HG03442 (cell line): ENCODE measurements around the gene ACSL3.
A peak's percentile ranks its signal among the peaks of the same experiment; 100 is the strongest.
"Not testable (repeated sequence)": the region's sequence is repeated elsewhere in the genome, so short reads cannot be mapped to it uniquely, and the experiment has no call there.

Experiments used
- ATAC-seq: cut with Tn5 transposase; IDR thresholded peaks from one replicate; pipeline ENCODE4 v1.9.1; 2021; ENCODE audit warnings: mild to moderate bottlenecking, moderate library complexity; ENCODE audit not compliant: unreplicated experiment

ACSL3 gene

DNA sequence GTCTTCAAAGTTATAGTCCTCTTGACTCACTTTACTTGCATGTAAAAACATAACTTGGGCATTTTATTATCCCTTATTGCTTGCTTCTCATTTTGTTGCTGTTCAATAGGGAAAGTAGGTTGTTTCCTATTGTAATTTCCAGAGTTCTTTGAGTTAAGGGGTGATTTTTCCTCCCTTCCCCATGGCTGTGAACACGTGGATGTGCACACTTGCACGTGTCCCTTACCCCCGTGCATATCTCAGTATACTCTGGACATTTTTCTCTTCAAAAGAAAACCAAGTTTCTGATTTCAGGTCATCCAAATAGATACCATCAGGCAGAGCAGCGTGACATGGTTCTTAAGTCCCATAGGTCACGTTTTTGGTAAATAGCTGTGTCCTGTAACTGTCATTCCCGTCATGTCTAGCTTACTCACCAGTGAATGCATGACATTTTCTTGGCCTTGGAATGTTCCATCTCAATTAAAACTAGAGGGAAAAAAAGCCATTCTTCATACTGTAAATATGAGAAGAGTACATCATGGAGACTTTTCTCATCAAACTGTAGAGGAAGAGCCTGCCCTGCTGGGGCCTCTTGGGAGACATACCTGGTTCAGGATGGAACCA lies 107.8 kb downstream of the ACSL3 start:
- no peak for ATAC-seq

GRCh38 chr2:222969491-222969890 lies 108.7 kb downstream of the ACSL3 start:
- no peak for ATAC-seq

GRCh38 chr2:222972420-222972819 lies 111.6 kb downstream of the ACSL3 start:
- no peak for ATAC-seq

DNA sequence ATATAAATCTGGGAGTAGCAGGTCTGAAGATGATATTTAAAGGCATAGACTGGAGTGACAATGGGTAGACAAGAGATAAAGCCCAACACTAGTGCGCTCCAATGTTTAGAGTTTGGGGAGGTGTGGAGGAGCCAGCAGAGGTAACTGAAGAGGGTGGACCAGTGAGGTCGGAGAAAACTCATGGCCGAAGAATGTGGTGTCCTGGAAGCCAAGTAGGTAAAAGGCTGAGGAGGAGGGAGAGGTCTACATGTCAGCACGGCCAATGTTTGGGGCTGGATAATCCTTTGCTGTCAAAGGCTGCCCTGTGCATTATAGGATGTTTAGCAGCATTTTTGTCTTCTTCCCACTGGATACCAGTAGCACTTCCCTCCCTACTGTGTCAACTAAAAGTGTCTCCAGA lies 112.4 kb downstream of the ACSL3 start:
- ATAC-seq = no peak

DNA sequence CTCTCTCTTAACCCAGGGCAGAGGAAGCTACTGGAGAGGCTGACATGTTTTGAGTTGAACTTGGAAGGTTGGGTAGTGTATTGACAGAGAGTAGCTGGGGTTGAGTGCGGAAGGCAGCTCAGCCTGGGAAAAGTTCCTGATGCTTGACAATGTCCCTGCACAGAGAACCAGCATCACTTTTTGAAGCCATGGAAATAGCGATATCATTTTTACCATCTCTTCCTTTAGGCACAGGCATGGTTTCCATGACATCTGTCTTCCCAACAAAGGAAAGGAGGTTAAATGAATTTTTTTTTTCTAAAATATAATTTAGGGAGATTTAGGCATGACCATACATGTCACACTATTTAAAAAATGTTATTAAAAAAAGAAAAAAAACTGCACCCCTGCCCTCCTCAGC lies 112.9 kb downstream of the ACSL3 start:
- ATAC-seq = no peak

DNA sequence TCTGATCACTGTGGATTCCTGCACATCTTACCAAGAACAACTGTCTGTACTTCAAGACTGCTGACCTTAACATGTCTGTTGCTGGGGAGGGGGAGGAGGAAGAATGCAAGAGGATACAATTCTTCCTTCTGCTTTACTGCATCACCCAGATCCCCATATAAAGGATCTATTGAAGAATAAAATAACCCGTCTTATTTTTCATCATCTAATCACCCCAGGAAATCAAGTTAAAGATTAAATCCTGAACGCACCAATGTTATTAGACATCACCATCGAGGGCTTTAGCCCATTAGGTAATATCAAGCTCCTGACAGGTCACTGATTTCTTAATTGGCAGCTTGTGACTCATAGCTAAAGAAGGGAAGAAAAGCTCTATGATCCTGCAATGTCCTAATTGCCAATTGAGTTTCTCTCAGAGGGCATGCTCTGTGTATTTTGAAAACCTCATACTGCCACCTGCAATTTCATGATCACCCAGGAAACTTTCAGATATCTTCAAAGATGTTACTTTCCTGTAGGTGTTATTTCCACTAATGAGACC lies 115.8 kb downstream of the ACSL3 start:
- no peak for ATAC-seq

GRCh38 chr2:222977121-222977520 lies 116.3 kb downstream of the ACSL3 start:
- no peak for ATAC-seq

DNA sequence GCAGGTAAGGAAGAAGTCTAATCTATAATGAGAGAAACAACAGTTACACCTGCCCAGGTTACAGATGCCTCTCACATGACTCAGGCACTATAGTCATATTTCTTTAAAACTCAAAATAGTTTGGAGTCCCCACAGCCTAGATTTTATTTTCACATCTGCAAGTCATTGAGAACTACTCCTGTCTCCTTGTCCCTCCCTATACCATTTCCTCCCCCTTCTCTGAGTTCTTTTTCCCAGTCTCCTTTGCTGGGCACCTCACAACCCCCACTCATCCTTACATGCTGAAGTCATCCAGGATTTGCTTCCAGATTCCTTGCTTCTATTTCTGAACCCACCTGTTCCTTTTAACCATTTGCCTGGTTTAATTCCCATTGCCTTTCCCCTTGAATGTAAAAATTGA lies 118.0 kb downstream of the ACSL3 start:
- no peak for ATAC-seq

DNA sequence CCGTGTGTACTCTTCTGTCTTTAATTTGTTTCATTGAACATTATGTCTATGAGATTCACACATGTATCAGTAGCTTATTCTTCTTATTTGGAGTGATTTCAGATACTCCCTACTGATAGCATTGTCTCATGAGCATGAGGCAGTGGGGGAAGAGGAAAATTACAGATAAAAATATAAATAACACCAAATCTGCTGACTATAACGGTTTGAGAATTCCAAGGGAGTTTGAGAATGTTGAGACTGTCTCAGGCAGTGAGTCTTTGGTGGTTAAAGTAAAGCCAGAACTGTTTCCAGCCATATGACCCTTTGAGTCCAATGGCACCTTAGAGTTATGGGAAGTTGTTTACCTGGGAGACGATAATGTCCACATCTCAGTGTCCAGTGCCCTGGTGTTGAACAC lies 118.6 kb downstream of the ACSL3 start:
- no peak for ATAC-seq

GRCh38 chr2:222982010-222982908 lies 121.4 kb downstream of the ACSL3 start:
- ATAC-seq = peak; percentile 60

- no peak for ATAC-seq
Observed at GRCh38 chr2:222982909-222983265, 122.1 kb downstream of the ACSL3 start.

GRCh38 chr2:222984908-222985307 lies 124.1 kb downstream of the ACSL3 start:
- no peak for ATAC-seq

- no peak for ATAC-seq
Observed at GRCh38 chr2:222989431-222989830, 128.6 kb downstream of the ACSL3 start.

DNA sequence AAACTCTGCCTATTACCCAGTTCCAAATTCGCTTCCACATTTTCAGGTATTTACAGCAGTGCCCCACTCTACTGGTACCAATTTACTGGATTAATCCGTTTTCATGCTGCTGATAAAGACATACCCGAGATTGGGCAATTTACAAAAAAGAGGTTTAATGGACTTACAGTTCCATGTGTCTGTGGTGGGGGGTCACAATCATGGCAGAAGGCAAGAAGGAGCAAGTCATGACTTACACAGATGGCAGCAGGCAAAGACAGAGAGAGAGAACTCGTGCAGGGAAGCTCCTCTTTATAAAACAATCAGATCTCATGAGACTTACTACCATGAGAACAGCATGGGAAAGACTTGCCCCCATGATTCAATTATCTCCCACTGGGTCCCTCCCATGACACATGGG lies 129.4 kb downstream of the ACSL3 start:
- not testable (repeated sequence) for ATAC-seq

DNA sequence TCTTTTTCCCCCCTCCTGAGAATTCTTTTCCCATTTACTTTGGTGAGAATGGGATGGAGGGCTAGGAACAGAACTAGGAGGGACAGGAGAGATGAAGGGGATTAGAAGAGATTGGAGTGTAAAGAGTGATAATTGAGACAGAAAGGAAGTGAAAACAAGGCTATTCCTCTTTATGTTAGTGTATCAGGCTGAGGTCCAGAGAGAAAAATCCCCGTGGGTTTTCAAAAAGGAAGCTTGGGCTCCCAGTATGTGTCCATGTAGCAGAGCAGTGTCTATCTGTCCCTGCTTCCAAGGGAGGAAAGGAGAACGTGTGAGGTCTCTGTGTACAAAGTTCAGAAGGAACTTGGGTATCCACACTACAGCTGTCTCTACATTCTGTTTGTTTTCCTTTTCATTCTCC lies 131.3 kb downstream of the ACSL3 start:
- ATAC-seq = no peak
